HG03108 (cell line): ENCODE results near the gene GSTM2.

Experiments used
- ATAC-seq: cut with Tn5 transposase; IDR thresholded peaks from one replicate; pipeline ENCODE4 v1.9.1; 2021; ENCODE audit warnings: moderate library complexity; ENCODE audit not compliant: unreplicated experiment

The GSTM2 gene

GRCh38 chr1:109712321-109712864, 44.5 kb downstream of the GSTM2 start:
- no peak for ATAC-seq

- ATAC-seq = no peak
Observed at GRCh38 chr1:109713636-109714035, 45.8 kb downstream of the GSTM2 start.

GRCh38 chr1:109714661-109715372, 47.0 kb downstream of the GSTM2 start:
- ATAC-seq = no peak

GRCh38 chr1:109716121-109716520, 48.3 kb downstream of the GSTM2 start:
- no peak for ATAC-seq

GRCh38 chr1:109716570-109717090, 48.8 kb downstream of the GSTM2 start:
- ATAC-seq = no peak

- ATAC-seq = no peak
Observed at GRCh38 chr1:109717729-109718128, 49.9 kb downstream of the GSTM2 start.

GRCh38 chr1:109718495-109718894, 50.6 kb downstream of the GSTM2 start:
- no peak for ATAC-seq

GRCh38 chr1:109719337-109719837, 51.5 kb downstream of the GSTM2 start:
- ATAC-seq = no peak

- no peak for ATAC-seq
Observed at GRCh38 chr1:109721042-109721441, 53.2 kb downstream of the GSTM2 start.

GRCh38 chr1:109721971-109722370, 54.1 kb downstream of the GSTM2 start:
- ATAC-seq = no peak

- ATAC-seq = no peak
Observed at GRCh38 chr1:109722908-109723691, 55.2 kb downstream of the GSTM2 start.
